Activated CD8-positive, alpha-beta memory T cell treated with anti-CD3 and anti-CD28 coated beads for 4 hours (primary cell): ENCODE measurements around the gene BICRA.
"Not testable (repeated sequence)": the region's sequence is repeated elsewhere in the genome, so short reads cannot be mapped to it uniquely, and the experiment has no call there.

ENCODE experiments used
- DNase-seq, 2 donors: peaks; one replicate each; pipeline ENCODE4 v3.0.0-alpha.2; 2020; ENCODE audit warnings: low read depth in 2 of 2

Gene BICRA

DNA sequence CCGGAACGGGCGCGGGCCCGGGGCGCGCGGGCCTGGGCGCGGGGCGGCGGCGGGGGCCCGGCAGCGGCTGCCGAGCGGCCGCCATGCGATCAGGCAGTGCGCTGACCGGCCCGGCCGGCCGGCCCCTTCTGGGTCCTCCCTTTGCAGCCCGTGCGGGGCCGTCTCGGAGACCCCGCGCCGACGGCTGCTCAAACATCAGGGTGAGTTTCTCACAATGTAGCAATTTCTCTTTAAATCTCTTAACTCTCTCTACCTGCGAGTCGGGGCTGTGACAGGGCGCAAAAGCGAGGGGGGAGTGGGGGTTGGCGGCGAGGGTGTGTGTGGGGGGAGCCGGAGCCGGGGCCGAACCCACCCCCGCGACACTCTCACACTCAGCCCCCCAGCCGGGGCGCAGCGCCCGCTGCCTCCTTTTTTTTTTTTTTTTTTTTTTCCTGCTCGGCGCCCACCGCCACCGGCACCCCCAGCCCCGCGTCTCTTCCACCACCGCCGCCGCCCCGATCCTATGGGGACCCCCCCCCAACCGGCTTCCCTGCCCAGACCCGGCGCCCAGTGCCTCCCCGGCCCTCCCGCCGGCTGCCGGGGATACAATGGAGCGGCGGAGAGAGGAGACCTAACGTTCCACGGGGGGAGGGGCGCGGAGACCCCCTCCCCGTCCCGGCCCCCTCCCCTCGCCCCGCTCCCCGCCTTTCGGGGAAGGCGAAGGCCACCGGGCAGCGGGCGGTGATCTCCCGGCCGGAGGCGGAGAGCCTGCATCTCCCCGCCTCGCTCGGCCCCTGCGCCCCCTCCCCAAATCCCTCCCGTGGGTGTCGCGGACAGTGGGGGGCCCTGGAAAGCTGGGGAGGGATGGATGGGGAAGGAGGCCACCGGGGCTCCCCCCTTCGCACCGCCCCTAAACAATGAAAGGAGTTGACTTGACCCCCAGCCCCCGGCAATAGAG is at the start of gene BICRA:
TSS of gene BICRA (plus strand) at position 166 of the 937 bp plus-strand sequence. CDS start 64,441 bp downstream, outside the sequence.
- peak; percentile 58 to 61 for DNase-seq

DNA sequence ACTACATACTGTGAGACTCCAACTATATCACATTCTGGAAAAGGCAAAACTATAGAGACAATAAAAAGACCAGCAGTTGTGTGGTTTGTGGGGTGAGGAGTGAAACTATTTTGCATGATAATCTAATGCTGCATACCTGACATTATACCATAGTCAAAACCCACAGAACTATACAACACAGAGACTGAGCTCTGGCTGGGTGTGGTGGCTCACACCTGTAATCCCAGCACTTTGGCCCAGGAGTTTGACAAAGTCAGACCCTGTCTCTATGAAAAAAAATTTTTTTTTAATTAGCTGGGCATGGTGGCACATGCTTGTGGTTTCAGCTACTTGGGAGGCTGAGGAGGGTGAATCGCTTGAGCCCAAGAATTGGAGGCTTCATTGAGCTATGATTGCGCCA is 47.9 kb upstream of the BICRA start:
- DNase-seq: no peak

GRCh38 chr19:47561440-47562057 is 47.4 kb upstream of the BICRA start:
- no peak for DNase-seq

- no peak for DNase-seq
Observed at GRCh38 chr19:47564081-47564480, 44.9 kb upstream of the BICRA start.

GRCh38 chr19:47569331-47569730 is 39.6 kb upstream of the BICRA start:
- DNase-seq: no peak

GRCh38 chr19:47572635-47573034 is 36.3 kb upstream of the BICRA start:
- no peak for DNase-seq

DNA sequence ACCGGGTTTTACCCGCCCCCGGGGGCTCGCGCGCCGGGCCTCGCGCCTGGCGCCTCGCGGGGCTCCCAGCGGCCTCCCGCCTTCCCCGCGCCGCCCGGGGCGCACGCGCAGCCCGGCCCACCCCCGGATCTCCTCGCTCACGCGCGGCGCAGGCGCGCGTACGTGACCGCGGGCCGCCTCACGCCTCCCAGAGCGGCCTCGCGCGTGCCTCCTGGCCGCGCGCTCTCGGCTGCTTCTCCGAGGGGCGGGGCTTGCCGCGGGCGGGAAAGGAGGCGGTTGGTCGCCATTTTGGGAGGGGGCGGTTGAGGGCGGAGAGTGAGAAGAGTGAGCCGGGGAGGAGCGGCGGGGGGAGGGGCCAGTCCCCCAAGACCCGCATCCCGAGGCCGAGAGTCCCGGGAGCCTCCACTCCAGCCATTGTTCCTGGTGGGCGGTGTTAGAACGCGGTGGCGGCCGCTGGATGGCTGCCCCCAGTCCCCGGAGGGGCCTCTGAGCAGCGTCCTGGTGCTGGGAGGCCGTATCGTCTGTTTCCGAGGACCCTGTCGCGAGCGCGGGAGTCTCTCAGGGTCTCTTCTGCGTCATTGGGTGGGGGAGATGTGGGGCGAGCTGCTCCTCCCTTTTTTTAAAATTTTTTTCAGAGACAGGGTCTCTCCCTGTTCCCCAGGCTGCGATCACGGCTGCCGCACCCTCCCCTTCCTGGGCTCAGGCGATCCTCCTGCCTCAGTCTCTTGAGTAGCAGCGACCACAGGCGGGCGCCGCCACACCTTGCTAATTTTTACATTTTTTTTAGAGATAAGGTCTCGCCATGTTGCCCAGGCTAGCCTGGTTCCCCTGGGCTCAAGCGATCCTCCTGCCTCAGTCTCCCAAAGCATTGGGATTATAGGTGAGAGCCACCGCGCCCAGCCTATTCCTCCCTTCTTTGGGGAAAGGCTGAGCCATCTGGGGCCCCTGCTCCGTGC is 35.6 kb upstream of the BICRA start, which contains the start of gene ZNF541:
TSS of gene ZNF541 (minus strand) at position 78 of the 956 bp plus-strand sequence. CDS start 17,292 bp downstream, outside the sequence.
- DNase-seq: peak; percentile 77 to 79

DNA sequence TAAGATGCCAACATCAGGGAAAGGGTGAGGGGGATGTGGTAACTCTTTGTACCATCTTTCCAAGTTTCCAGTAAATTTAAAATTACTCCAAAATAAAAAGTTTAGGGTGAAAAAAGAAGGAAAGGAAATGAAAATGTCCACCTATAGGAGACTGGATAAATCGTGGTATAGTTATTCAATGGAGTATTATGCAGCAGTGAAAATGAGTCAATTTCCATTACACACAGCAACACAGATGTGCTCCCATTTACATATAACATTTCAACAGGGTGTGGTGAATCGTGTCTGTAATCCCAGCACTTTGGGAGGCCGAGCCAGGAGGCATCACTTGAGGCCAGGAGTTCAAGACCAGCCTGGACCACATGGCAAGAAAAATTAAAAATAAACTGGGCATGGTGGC is 28.5 kb upstream of the BICRA start:
- no peak for DNase-seq

DNA sequence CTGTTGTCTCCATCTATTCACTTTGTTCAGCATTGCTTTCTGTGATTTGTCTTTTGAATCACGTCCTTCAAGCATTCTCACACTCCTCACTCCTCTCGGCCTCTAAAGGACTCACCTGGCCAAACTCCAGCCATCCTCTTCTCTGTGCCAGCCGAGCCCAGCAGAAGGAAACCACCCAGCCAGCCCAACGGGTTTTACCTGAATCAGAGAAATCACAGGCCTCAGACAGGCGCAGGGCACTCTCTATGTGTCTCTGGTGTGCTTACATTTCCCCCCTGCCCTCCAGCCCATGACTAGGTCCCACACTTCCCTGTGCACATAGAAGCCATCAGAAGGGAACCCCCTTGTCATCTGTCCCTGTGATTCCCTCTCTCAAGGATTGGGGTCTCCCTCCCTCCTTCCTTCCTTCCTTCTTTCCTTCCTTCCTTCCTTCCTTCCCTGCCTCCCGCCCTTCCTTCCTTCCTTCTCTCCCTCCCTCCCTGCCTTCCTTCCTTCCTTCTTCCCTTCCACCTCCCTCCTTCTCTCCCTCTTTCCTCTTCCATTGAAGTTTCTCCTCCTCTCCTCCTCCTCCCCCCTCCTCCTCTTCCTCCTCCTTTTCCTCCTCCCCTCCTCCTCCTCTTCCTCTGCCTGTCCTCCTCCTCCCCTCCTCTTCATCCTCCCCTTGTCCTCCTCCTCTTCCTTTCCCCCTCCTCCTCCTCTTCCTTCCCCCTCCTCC is 27.2 kb upstream of the BICRA start:
- DNase-seq: no peak

- no peak for DNase-seq
Observed at GRCh38 chr19:47582320-47582909, 26.5 kb upstream of the BICRA start.

DNA sequence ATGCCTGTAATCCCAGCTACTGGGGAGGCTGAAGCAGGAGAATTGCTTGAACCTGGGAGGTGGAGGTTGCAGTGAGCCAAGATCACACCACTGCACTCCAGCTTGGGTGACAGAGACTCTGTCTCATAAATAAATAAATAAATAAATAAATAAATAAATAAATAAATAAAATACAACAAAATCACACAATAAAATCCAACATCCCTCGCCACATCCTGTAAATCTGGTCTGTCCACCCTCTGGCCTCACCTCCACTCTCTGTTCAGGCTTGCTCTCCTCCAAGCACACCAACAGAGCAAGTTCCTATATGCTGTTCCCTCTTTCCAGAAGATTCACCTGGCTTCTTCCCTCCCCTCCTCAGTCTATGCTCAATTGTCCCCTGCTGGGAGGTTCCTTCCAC is 25.8 kb upstream of the BICRA start:
- DNase-seq: not testable (repeated sequence)

DNA sequence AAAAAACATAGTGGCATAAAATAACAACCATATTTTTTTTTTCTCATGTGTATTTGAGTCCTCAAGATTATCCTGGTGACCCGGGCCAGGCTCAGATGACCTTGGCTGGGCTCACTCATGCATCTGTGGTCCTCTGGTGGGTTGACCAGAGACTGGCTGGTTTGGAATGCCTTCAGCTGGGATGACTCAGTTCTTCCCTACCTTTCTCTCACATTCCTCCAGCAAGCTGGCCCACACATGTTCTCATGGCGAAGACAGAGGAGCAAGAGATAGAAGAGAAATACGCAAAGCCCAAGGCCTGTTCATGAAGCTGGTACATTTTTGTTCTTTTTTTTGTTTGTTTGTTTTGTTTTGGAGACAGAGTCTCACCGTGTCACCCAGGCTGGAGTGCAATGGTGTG is 21.6 kb upstream of the BICRA start:
- no peak for DNase-seq

DNA sequence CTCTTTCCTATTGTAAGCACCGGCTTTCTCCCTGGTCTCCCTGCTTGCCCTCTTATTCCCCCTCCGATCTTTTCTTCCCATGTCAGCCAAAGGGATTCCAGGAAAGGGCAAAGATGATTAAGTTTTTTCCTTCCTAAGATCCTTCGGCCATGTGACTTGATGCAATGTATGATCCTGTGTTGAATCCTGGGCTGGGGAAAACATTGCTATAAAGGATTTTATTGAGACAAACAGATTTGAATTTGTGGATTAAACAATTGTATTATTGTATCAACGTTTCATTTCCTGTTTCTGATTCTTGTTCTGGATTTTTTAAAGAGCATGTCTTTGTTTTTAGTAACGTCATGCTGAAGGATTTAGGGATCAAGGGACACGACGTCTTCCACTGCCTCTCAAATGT is 19.1 kb upstream of the BICRA start:
- DNase-seq: no peak

GRCh38 chr19:47593860-47594259 is 15.1 kb upstream of the BICRA start:
- DNase-seq: no peak

- no peak for DNase-seq
Observed at GRCh38 chr19:47595944-47596343, 13.0 kb upstream of the BICRA start.

GRCh38 chr19:47598407-47599349 is 10.3 kb upstream of the BICRA start:
- DNase-seq: no peak

- not testable (repeated sequence) for DNase-seq
Observed at GRCh38 chr19:47599671-47600245, 9.2 kb upstream of the BICRA start.

DNA sequence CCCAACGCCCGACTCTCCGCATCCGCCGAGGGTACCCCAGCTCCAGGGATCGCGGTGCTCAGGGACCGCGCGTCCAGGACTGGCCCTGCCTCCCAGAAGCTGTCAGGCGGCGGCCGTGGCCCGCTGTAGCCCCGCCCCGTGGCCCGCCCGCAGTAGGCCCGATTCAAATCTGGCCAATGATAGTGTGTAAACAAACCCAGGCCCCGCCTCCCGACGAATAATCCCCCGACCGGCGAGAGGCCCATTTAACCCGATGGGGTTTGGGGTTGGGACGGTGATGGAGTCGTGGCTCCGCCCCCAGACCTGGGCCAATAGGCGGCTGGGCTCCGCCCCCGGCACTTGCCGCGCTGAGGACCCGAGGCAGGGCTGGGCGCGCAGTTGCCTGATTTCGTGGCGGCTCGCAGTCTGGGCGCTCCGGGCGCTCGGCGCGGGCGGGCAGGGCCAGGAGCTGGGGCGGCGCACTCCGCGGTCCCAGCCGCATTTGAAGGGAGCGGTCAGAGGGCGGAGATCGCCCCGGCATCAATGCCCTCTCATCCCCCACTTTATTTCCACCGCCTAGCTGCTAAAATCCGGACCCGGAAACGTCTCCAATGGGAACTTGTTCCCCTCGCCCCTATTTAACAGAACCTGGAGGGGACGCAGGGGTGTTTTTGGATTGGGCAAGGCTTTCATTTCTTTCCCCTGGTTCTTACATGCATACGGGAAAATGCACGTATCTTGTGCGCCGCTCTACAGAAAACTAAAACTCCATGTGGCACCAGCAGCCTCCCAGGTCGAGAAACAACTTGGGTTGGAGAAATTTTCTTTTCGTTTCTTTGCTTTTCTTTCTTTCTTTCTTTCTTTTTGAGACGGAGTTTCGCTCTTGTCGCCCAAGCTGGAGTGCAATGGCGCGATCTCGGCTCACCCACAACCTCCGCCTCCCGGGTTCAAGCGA is 8.4 kb upstream of the BICRA start:
- peak; percentile 99 for DNase-seq
